CD4-positive, alpha-beta memory T cell (primary cell): ENCODE measurements around the gene NR2F2. TPM values are rescaled to one million over a fixed set of nuclear protein-coding genes. Genes with fewer than 3 reads are reported as not detected.

ENCODE experiments used
- CTCF ChIA-PET: fragments of 350-600 bp; sonication (Branson Sonifier 250); formaldehyde crosslinking; loops from one replicate; lab custom pipeline; 2021; ENCODE audit warnings: inconsistent platforms; ENCODE audit not compliant: partially characterized antibody; lab: Charles Lee
- POLR2A ChIA-PET: fragments of 350-600 bp; sonication (Branson Sonifier 250); formaldehyde crosslinking; loops from one replicate; lab custom pipeline; 2021; ENCODE audit not compliant: partially characterized antibody; lab: Charles Lee
- DNase-seq, 5 donors: peaks; one replicate each; pipeline versions ENCODE4 v3.0.0 to v3.0.0-alpha.2; 2020 to 2022; ENCODE audit warnings: mixed read lengths in 1 of 5
- H3K27ac ChIP-seq: one replicate; pipeline ENCODE4 v1.7.0; 2013; ENCODE audit warnings: low read depth, low read length
- H3K27me3 ChIP-seq: 2 replicates; pipeline ENCODE4 v1.7.0; 2013; ENCODE audit warnings: mild to moderate bottlenecking, low read length, moderate library complexity; ENCODE audit not compliant: insufficient read depth
- H3K36me3 ChIP-seq: 2 replicates; pipeline ENCODE4 v1.7.0; 2013; ENCODE audit warnings: mild to moderate bottlenecking, low read length, moderate library complexity; ENCODE audit not compliant: insufficient read depth
- H3K4me1 ChIP-seq: 2 replicates; pipeline ENCODE4 v1.7.0; 2013; ENCODE audit warnings: mild to moderate bottlenecking, low read length, moderate library complexity; ENCODE audit not compliant: insufficient read depth
- H3K4me3 ChIP-seq, 2 donors: one replicate each; pipeline ENCODE4 v1.7.0; 2013; ENCODE audit warnings: low read length in 2 of 2, mild to moderate bottlenecking in 1 of 2
- H3K9me3 ChIP-seq, 2 donors: one replicate each; pipeline ENCODE4 v1.7.0; 2013; ENCODE audit warnings: low read length in 2 of 2, control low read depth in 1 of 2; ENCODE audit not compliant: control insufficient read depth in 1 of 2
- H3K27ac Mint-ChIP-seq, 7 donors: one replicate each; pipeline ENCODE4 v1.8.0; 2020 to 2021; ENCODE audit warnings: mixed read lengths in 7 of 7, mild to moderate bottlenecking in 6 of 7, inconsistent platforms in 3 of 7, moderate library complexity in 3 of 7
- H3K27me3 Mint-ChIP-seq, 2 donors: one replicate each; pipeline ENCODE4 v1.8.0; 2020 to 2021; ENCODE audit warnings: mixed read lengths in 2 of 2
- H3K36me3 Mint-ChIP-seq, 2 donors: one replicate each; pipeline ENCODE4 v1.8.0; 2020 to 2021; ENCODE audit warnings: mixed read lengths in 2 of 2, inconsistent platforms in 1 of 2, mild to moderate bottlenecking in 1 of 2
- H3K4me1 Mint-ChIP-seq, 4 donors: one replicate each; pipeline ENCODE4 v1.8.0; 2020 to 2021; ENCODE audit warnings: mixed read lengths in 4 of 4, mild to moderate bottlenecking in 1 of 4
- H3K4me3 Mint-ChIP-seq, 8 donors: one replicate each; pipeline ENCODE4 v1.8.0; 2020 to 2021; ENCODE audit warnings: mixed read lengths in 8 of 8, mild to moderate bottlenecking in 7 of 8, moderate library complexity in 6 of 8, inconsistent platforms in 3 of 8
- H3K9me3 Mint-ChIP-seq, 8 donors: one replicate each; pipeline ENCODE4 v1.8.0; 2020 to 2021; ENCODE audit warnings: mixed read lengths in 8 of 8, mild to moderate bottlenecking in 5 of 8, inconsistent platforms in 3 of 8, moderate library complexity in 1 of 8
- intact Hi-C: fragments of 100-400 bp; cut with micrococcal nuclease; formaldehyde crosslinking; loops from one replicate; pipeline ENCODE4 v1.15.1; 2023
- polyA plus RNA-seq, 2 donors: library from polyadenylated mRNA; unstranded; fragments of 300-500 nt; fragmentation: Illumina TruSeq; gene quantifications; one replicate each; pipeline ENCODE4 v1.2.3, GENCODE V29; 2021
- total RNA-seq, 2 experiments: library from RNA; stranded (reverse); gene quantifications; one replicate each; pipeline ENCODE4 v1.2.3, GENCODE V29; 2021

NR2F2 gene
- total and polyA plus RNA-seq, 4 experiments from 2014 or later = not detected

- no peaks in the 10 kb centered on the region for H3K36me3 ChIP-seq
- no peak overlapping the region for H3K27ac Mint-ChIP-seq
- no peak for DNase-seq
- H3K4me3 ChIP-seq = no peak overlapping the region
- H3K4me3 Mint-ChIP-seq = no peak overlapping the region
- peaks cover 42% of the 10 kb centered on the region for H3K27me3 ChIP-seq
- CTCF ChIA-PET = no interaction called here
- H3K9me3 Mint-ChIP-seq = peaks cover 0 to 34% (median 17%) of the 10 kb centered on the region in 8 donors
- no peaks in the 10 kb centered on the region for H3K4me1 ChIP-seq
- H3K27ac ChIP-seq = no peak overlapping the region
- POLR2A ChIA-PET = no interaction called here
- peaks cover 63 to 64% of the 10 kb centered on the region in 2 donors for H3K27me3 Mint-ChIP-seq
- intact Hi-C loops = no loop called here
- no peaks in the 10 kb centered on the region for H3K9me3 ChIP-seq
- peaks cover 0 to 13% (median 2%) of the 10 kb centered on the region in 4 donors for H3K4me1 Mint-ChIP-seq
- H3K36me3 Mint-ChIP-seq = peaks cover 3 to 4% of the 10 kb centered on the region in 2 donors
Measured at GRCh38 chr15:96324192-96324895, 6.2 kb upstream of the NR2F2 start.

GRCh38 chr15:96324940-96325540 is 5.5 kb upstream of the NR2F2 start:
- POLR2A ChIA-PET = no interaction called here
- H3K27me3 ChIP-seq = peaks cover 49% of the 10 kb centered on the region
- H3K4me3 Mint-ChIP-seq = no peak overlapping the region

GRCh38 chr15:96325541-96326327 is 4.8 kb upstream of the NR2F2 start:
- Mint-ChIP-seq H3K4me3 (no peak overlapping the region), H3K36me3 (peaks cover 4% of the 10 kb centered on the region in 2 donors), H3K9me3 (peaks cover 0 to 34% (median 21%) of the 10 kb centered on the region in 8 donors), H3K27ac (peak overlapping the region in 1 of 7 donors; percentile 91), H3K4me1 (peaks cover 3 to 22% (median 9%) of the 10 kb centered on the region in 4 donors), H3K27me3 (peaks cover 67% of the 10 kb centered on the region in 2 donors)
- H3K9me3 ChIP-seq = no peaks in the 10 kb centered on the region
- no peaks in the 10 kb centered on the region for H3K4me1 ChIP-seq
- intact Hi-C loops = no loop called here
- no peak overlapping the region for H3K4me3 ChIP-seq
- CTCF ChIA-PET = no interaction called here
- no peak overlapping the region for H3K27ac ChIP-seq
- POLR2A ChIA-PET = no interaction called here
- DNase-seq = no peak
- H3K27me3 ChIP-seq = peaks cover 47% of the 10 kb centered on the region
- no peaks in the 10 kb centered on the region for H3K36me3 ChIP-seq

More at GRCh38 chr15:96324940-96325540, 5.5 kb upstream of the NR2F2 start:
- intact Hi-C loops = no loop called here
- H3K4me1 ChIP-seq = no peaks in the 10 kb centered on the region
- Mint-ChIP-seq H3K27me3 (peaks cover 67 to 69% of the 10 kb centered on the region in 2 donors), H3K4me1 (peaks cover 1 to 19% (median 6%) of the 10 kb centered on the region in 4 donors), H3K9me3 (peaks cover 0 to 37% (median 20%) of the 10 kb centered on the region in 8 donors), H3K27ac (no peak overlapping the region), H3K36me3 (peaks cover 4 to 5% of the 10 kb centered on the region in 2 donors)
- no peak overlapping the region for H3K27ac ChIP-seq
- CTCF ChIA-PET = no interaction called here
- no peak for DNase-seq
- H3K36me3 ChIP-seq = no peaks in the 10 kb centered on the region
- H3K4me3 ChIP-seq = no peak overlapping the region
- no peaks in the 10 kb centered on the region for H3K9me3 ChIP-seq

- Histone ChIP-seq H3K4me1 (peaks cover 3% of the 10 kb centered on the region), H3K4me3 (no peak overlapping the region), H3K9me3 (no peaks in the 10 kb centered on the region), H3K27ac (no peak overlapping the region), H3K36me3 (no peaks in the 10 kb centered on the region), H3K27me3 (peaks cover 47% of the 10 kb centered on the region)
- Mint-ChIP-seq H3K4me1 (peaks cover 4 to 27% (median 12%) of the 10 kb centered on the region in 4 donors), H3K9me3 (peaks cover 0 to 34% (median 23%) of the 10 kb centered on the region in 8 donors), H3K27me3 (peaks cover 67 to 68% of the 10 kb centered on the region in 2 donors), H3K27ac (peak overlapping the region in 1 of 7 donors; percentile 91), H3K4me3 (peak overlapping the region in 1 of 8 donors; percentile 63), H3K36me3 (peaks cover 4% of the 10 kb centered on the region in 2 donors)
- POLR2A ChIA-PET = no interaction called here
- intact Hi-C loops = no loop called here
- no peak for DNase-seq
- CTCF ChIA-PET = no interaction called here
Measured at GRCh38 chr15:96326328-96327154, 4.0 kb upstream of the NR2F2 start.

GRCh38 chr15:96327155-96327741 is 3.3 kb upstream of the NR2F2 start:
- Histone ChIP-seq H3K4me1 (peaks cover 5% of the 10 kb centered on the region), H3K27me3 (peaks cover 47% of the 10 kb centered on the region), H3K4me3 (no peak overlapping the region), H3K27ac (no peak overlapping the region), H3K9me3 (no peaks in the 10 kb centered on the region), H3K36me3 (no peaks in the 10 kb centered on the region)
- Mint-ChIP-seq H3K4me1 (peaks cover 4 to 30% (median 12%) of the 10 kb centered on the region in 4 donors), H3K4me3 (no peak overlapping the region), H3K36me3 (peaks cover 4% of the 10 kb centered on the region in 2 donors), H3K27me3 (peaks cover 67 to 69% of the 10 kb centered on the region in 2 donors), H3K9me3 (peaks cover 0 to 35% (median 23%) of the 10 kb centered on the region in 8 donors), H3K27ac (peak overlapping the region in 1 of 7 donors; percentile 22)
- ChIA-PET POLR2A (no interaction called here), CTCF (no interaction called here)
- intact Hi-C loops = no loop called here
- no peak for DNase-seq

- no peaks in the 10 kb centered on the region for H3K36me3 ChIP-seq
- peaks cover 50% of the 10 kb centered on the region for H3K27me3 ChIP-seq
- Mint-ChIP-seq H3K36me3 (peaks cover 4% of the 10 kb centered on the region in 2 donors), H3K9me3 (peaks cover 0 to 39% (median 24%) of the 10 kb centered on the region in 8 donors), H3K27ac (no peak overlapping the region), H3K4me3 (no peak overlapping the region), H3K27me3 (peaks cover 66 to 68% of the 10 kb centered on the region in 2 donors), H3K4me1 (peaks cover 6 to 36% (median 14%) of the 10 kb centered on the region in 4 donors)
- DNase-seq = no peak
- ChIA-PET POLR2A (no interaction called here), CTCF (interaction anchor here (1.2 kb wide), 1 partner anchor 28 kb away, joined by 3 read pairs; no protein-coding TSS in a partner anchor)
- intact Hi-C loops = no loop called here
- no peaks in the 10 kb centered on the region for H3K9me3 ChIP-seq
- no peak overlapping the region for H3K4me3 ChIP-seq
- no peak overlapping the region for H3K27ac ChIP-seq
- peaks cover 7% of the 10 kb centered on the region for H3K4me1 ChIP-seq
Measured at GRCh38 chr15:96328181-96328876, 2.2 kb upstream of the NR2F2 start.
